BLaER1 (cell line): ENCODE results near the gene SLIT3.

Source experiments
- H3K27ac ChIP-seq: shearing (Covaris generic); formaldehyde crosslinking; 2 replicates; pipeline ENCODE4 v1.8.1; 2022
- H3K27me3 ChIP-seq: shearing (Covaris generic); formaldehyde crosslinking; 2 replicates; pipeline ENCODE4 v1.8.1; 2022
- H3K36me3 ChIP-seq: shearing (Covaris generic); formaldehyde crosslinking; 2 replicates; pipeline ENCODE4 v1.8.1; 2022
- H3K4me1 ChIP-seq: shearing (Covaris generic); formaldehyde crosslinking; 2 replicates; pipeline ENCODE4 v1.8.1; 2022
- H3K4me2 ChIP-seq: shearing (Covaris generic); formaldehyde crosslinking; 2 replicates; pipeline ENCODE4 v1.8.1; 2022
- H3K4me3 ChIP-seq: shearing (Covaris generic); formaldehyde crosslinking; 2 replicates; pipeline ENCODE4 v1.8.1; 2022
- H3K9ac ChIP-seq: shearing (Covaris generic); formaldehyde crosslinking; 2 replicates; pipeline ENCODE4 v1.8.1; 2022
- H3K9me3 ChIP-seq: shearing (Covaris generic); formaldehyde crosslinking; 2 replicates; pipeline ENCODE4 v1.8.1; 2022
- H4K20me1 ChIP-seq: shearing (Covaris generic); formaldehyde crosslinking; 2 replicates; pipeline ENCODE4 v1.8.1; 2022
- Cebpa-rat ChIP-seq: shearing (Covaris generic); IDR thresholded peaks from 2 replicates; pipeline ENCODE4 v1.8.1; 2022

SLIT3 gene

DNA sequence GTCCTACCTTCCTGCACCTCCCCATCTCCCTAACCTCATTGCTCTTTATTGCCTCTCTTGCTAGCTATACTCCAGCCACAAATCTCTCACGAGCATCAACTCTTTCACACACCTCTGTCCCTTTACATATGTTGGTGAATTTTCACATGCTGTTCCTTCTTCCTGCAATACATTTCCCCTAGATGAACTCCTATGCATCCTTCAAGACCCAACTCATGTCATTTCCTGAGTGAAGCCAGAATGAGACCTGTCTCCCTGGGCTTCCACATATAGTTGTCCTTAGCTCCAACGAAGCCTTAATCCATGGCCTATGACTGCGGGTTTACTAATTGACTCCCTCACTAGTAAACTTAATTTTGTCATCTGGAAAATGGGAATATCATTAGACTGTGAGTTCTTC, 424.5 kb downstream of the SLIT3 start:
- no peaks in the 10 kb centered on the region for H3K27me3 ChIP-seq
- no peaks in the 10 kb centered on the region for H4K20me1 ChIP-seq
- no peak overlapping the region for H3K4me2 ChIP-seq
- H3K36me3 ChIP-seq = no peaks in the 10 kb centered on the region
- no peak for TF ChIP-seq Cebpa-rat
- H3K9ac ChIP-seq = no peak overlapping the region
- no peaks in the 10 kb centered on the region for H3K9me3 ChIP-seq
- peaks cover 54% of the 10 kb centered on the region for H3K4me1 ChIP-seq
- H3K27ac ChIP-seq = no peak overlapping the region
- H3K4me3 ChIP-seq = no peak overlapping the region

GRCh38 chr5:168875832-168876231, 425.1 kb downstream of the SLIT3 start:
- no peaks in the 10 kb centered on the region for H3K9me3 ChIP-seq
- no peaks in the 10 kb centered on the region for H4K20me1 ChIP-seq
- H3K36me3 ChIP-seq = no peaks in the 10 kb centered on the region
- no peak overlapping the region for H3K27ac ChIP-seq
- no peak for TF ChIP-seq Cebpa-rat
- no peak overlapping the region for H3K4me3 ChIP-seq
- no peak overlapping the region for H3K9ac ChIP-seq
- H3K4me2 ChIP-seq = no peak overlapping the region
- H3K4me1 ChIP-seq = peaks cover 48% of the 10 kb centered on the region
- H3K27me3 ChIP-seq = no peaks in the 10 kb centered on the region

GRCh38 chr5:168874713-168875380, 426.1 kb downstream of the SLIT3 start:
- Histone ChIP-seq H3K9me3 (no peaks in the 10 kb centered on the region), H3K4me1 (peaks cover 38% of the 10 kb centered on the region), H3K27me3 (no peaks in the 10 kb centered on the region), H3K36me3 (no peaks in the 10 kb centered on the region), H3K4me3 (no peak overlapping the region), H3K4me2 (no peak overlapping the region), H4K20me1 (no peaks in the 10 kb centered on the region), H3K27ac (no peak overlapping the region), H3K9ac (no peak overlapping the region)
- TF ChIP-seq Cebpa-rat = no peak

DNA sequence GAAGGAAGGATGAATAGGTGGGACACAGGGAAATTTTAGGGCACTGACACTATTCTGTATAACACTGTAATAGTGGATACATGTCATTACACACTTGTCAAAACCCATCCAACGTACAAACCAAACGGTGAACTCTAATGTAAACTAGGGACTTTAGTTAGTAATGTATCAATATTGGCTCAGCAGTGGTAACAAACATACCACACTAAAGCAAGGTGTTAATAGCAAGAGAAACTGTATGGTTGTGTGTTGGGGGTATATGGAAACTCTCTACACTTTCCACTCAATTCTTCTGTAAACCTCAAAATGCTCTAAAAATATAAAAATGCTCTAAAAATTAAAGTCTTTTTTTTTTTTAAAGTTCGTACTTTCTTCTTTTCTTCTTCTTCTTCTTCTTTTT, 428.7 kb downstream of the SLIT3 start:
- TF ChIP-seq Cebpa-rat = no peak
- no peaks in the 10 kb centered on the region for H4K20me1 ChIP-seq
- H3K27me3 ChIP-seq = no peaks in the 10 kb centered on the region
- H3K9ac ChIP-seq = no peak overlapping the region
- H3K36me3 ChIP-seq = no peaks in the 10 kb centered on the region
- H3K9me3 ChIP-seq = no peaks in the 10 kb centered on the region
- peaks cover 12% of the 10 kb centered on the region for H3K4me1 ChIP-seq
- no peak overlapping the region for H3K4me3 ChIP-seq
- no peak overlapping the region for H3K27ac ChIP-seq
- no peak overlapping the region for H3K4me2 ChIP-seq

DNA sequence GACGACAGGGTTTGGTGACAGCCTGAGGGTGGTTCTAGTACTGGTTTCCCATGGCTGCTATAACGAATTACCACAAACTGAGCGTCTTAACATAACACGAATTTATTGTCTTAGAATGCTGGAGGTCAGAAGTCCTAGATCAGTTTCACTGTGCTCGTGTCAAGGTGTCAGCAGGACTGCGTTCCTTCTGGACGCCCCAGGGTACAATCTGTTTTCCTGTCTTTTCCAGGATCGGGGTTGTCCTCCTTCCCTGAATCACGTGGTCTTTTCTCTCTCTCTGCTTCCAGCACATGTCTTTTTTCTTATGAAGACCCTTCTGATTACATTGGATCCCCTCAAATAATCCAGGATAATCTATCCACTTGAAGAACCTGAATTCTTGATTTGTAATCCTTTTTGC, 430.0 kb downstream of the SLIT3 start:
- Histone ChIP-seq H3K36me3 (no peaks in the 10 kb centered on the region), H3K4me3 (no peak overlapping the region), H3K9me3 (no peaks in the 10 kb centered on the region), H3K4me2 (no peak overlapping the region), H3K27me3 (no peaks in the 10 kb centered on the region), H3K9ac (no peak overlapping the region), H3K27ac (no peak overlapping the region), H4K20me1 (no peaks in the 10 kb centered on the region), H3K4me1 (0 out of 2 replicates have a peak, but pooled peaks cover 5% of the 10 kb centered on the region)
- no peak for TF ChIP-seq Cebpa-rat

DNA sequence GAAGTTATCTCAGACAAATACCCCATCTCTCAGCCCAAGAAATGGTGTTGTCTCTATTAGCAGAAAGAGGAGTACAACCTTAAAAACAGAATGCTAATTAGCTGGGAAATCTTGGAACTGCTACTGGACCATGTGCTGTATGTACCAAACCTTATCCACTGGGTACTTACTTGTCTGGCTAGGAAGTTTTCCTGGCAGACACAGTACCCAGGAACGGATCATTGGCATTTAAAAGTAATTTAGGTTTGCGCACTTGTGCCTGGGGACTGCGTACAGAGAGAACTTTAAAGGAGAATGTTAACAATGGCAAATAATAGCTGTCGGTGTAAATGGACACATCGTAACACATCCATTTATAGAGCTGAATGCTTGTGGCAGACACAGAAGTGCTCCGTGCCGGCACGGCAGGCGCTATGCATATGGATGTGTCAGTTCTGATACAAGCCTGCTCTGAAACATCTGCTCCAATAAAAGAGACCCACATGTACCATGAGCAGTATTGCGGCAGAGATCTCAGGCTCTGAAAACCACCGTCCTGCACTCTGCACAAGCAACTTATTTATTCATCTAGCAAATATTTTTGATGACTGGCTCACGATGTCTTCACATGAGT, 431.2 kb downstream of the SLIT3 start:
- H4K20me1 ChIP-seq = no peaks in the 10 kb centered on the region
- H3K4me3 ChIP-seq = no peak overlapping the region
- no peak overlapping the region for H3K27ac ChIP-seq
- H3K27me3 ChIP-seq = no peaks in the 10 kb centered on the region
- no peaks in the 10 kb centered on the region for H3K36me3 ChIP-seq
- no peak overlapping the region for H3K4me2 ChIP-seq
- no peaks in the 10 kb centered on the region for H3K9me3 ChIP-seq
- H3K9ac ChIP-seq = no peak overlapping the region
- no peaks in the 10 kb centered on the region for H3K4me1 ChIP-seq
- no peak for TF ChIP-seq Cebpa-rat

DNA sequence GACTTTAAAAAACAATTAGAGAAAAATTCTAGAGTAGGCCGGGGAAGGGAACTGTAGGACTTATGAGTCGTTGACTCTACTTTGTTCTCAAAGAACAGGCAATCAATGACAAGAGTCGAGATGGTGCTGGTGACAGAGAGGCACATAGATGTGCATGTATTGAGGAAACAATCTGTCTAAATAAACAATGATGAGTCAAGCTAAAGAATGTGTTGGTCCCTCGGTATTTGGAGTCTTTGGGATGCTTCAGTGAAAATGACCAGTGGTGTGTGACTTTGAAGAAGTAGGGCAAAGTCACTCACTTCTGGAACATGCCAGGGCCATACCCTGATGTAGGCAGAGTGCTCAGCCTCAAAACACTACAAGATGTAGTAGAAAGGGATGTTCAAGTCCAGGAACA, 433.7 kb downstream of the SLIT3 start:
- TF ChIP-seq Cebpa-rat = no peak
- no peaks in the 10 kb centered on the region for H3K4me1 ChIP-seq

GRCh38 chr5:168865968-168866367, 435.0 kb downstream of the SLIT3 start:
- no peaks in the 10 kb centered on the region for H3K36me3 ChIP-seq
- H3K4me2 ChIP-seq = no peak overlapping the region
- no peak overlapping the region for H3K4me3 ChIP-seq
- H4K20me1 ChIP-seq = no peaks in the 10 kb centered on the region
- no peak overlapping the region for H3K27ac ChIP-seq
- H3K9me3 ChIP-seq = no peaks in the 10 kb centered on the region
- no peak overlapping the region for H3K9ac ChIP-seq
- TF ChIP-seq Cebpa-rat = no peak
- H3K27me3 ChIP-seq = no peaks in the 10 kb centered on the region
- H3K4me1 ChIP-seq = no peaks in the 10 kb centered on the region

More for the DNA sequence above, 433.7 kb downstream of the SLIT3 start:
- Histone ChIP-seq H3K27ac (no peak overlapping the region), H3K9ac (no peak overlapping the region), H3K4me3 (no peak overlapping the region), H3K27me3 (no peaks in the 10 kb centered on the region), H3K4me2 (no peak overlapping the region), H3K9me3 (no peaks in the 10 kb centered on the region), H4K20me1 (no peaks in the 10 kb centered on the region), H3K36me3 (no peaks in the 10 kb centered on the region)

DNA sequence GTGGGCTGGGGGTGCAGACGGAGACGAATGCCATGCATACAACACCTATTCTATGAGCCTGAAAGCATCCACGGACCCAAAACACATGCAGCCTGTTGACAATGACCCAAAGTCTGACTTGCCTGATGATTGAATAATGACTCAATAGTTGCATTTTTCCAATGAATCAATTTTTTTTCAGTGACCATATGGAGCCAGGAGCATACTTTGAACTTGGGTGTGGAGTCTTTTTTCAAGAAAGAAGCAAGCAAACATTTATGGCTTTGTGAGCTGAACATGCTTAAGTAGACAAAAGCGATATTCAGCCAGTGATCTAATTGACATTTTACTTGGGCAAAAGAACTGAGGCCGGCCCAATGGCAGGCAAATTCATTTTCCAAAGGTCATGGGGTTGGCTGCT, 437.9 kb downstream of the SLIT3 start:
- H3K27me3 ChIP-seq = no peaks in the 10 kb centered on the region
- no peaks in the 10 kb centered on the region for H3K9me3 ChIP-seq
- no peak overlapping the region for H3K9ac ChIP-seq
- TF ChIP-seq Cebpa-rat = no peak
- no peaks in the 10 kb centered on the region for H3K36me3 ChIP-seq
- H3K27ac ChIP-seq = no peak overlapping the region
- H3K4me1 ChIP-seq = no peaks in the 10 kb centered on the region
- no peak overlapping the region for H3K4me2 ChIP-seq
- no peak overlapping the region for H3K4me3 ChIP-seq
- H4K20me1 ChIP-seq = no peaks in the 10 kb centered on the region

- H3K36me3 ChIP-seq = no peaks in the 10 kb centered on the region
- no peak overlapping the region for H3K4me2 ChIP-seq
- no peak overlapping the region for H3K27ac ChIP-seq
- H3K4me1 ChIP-seq = no peaks in the 10 kb centered on the region
- H3K9ac ChIP-seq = no peak overlapping the region
- TF ChIP-seq Cebpa-rat = no peak
- no peaks in the 10 kb centered on the region for H3K9me3 ChIP-seq
- H3K4me3 ChIP-seq = no peak overlapping the region
- H3K27me3 ChIP-seq = no peaks in the 10 kb centered on the region
- no peaks in the 10 kb centered on the region for H4K20me1 ChIP-seq
Measured at GRCh38 chr5:168860503-168860902, 440.4 kb downstream of the SLIT3 start.

DNA sequence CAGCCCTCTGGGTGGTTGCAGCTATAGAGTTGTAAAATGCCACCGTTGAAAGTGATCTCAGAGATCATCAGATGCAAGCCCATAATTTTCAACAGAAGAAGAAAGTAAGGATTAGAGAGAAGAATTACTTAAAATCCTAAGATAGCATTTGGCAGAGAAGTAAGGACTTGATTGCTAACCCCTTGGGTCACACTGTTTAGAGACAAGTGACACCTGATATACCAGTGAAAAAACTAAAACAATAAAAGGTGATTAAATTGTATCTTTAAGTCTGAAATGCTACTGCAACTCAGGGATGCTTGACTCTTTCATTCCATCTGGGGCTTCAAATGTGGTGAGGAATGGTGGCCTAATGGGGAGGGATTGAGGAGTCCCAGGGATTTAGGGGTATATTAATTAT, 440.9 kb downstream of the SLIT3 start:
- no peak overlapping the region for H3K9ac ChIP-seq
- no peak overlapping the region for H3K27ac ChIP-seq
- no peaks in the 10 kb centered on the region for H4K20me1 ChIP-seq
- no peak for TF ChIP-seq Cebpa-rat
- no peak overlapping the region for H3K4me2 ChIP-seq
- H3K9me3 ChIP-seq = no peaks in the 10 kb centered on the region
- H3K27me3 ChIP-seq = no peaks in the 10 kb centered on the region
- H3K36me3 ChIP-seq = no peaks in the 10 kb centered on the region
- no peak overlapping the region for H3K4me3 ChIP-seq
- H3K4me1 ChIP-seq = no peaks in the 10 kb centered on the region
